IgD-negative memory B cell (primary cell): Measurements from ENCODE around the gene PLXNA3. TPM values are rescaled to one million over a fixed set of nuclear protein-coding genes. Genes with fewer than 3 reads are reported as not detected.

ENCODE experiments used
- H3K27ac Mint-ChIP-seq, 3 donors: one replicate each; pipeline ENCODE4 v1.8.0; 2020 to 2022; ENCODE audit warnings: mild to moderate bottlenecking in 3 of 3, mixed read lengths in 3 of 3, moderate library complexity in 1 of 3
- H3K27me3 Mint-ChIP-seq: one replicate; pipeline ENCODE4 v1.8.0; 2021; ENCODE audit warnings: mixed read lengths
- H3K36me3 Mint-ChIP-seq: one replicate; pipeline ENCODE4 v1.8.0; 2020; ENCODE audit warnings: mild to moderate bottlenecking, mixed read lengths
- H3K4me1 Mint-ChIP-seq, 3 donors: one replicate each; pipeline ENCODE4 v1.8.0; 2020 to 2022; ENCODE audit warnings: mixed read lengths in 3 of 3, mild to moderate bottlenecking in 1 of 3
- H3K4me3 Mint-ChIP-seq, 4 donors: one replicate each; pipeline ENCODE4 v1.8.0; 2020 to 2022; ENCODE audit warnings: mild to moderate bottlenecking in 4 of 4, mixed read lengths in 4 of 4, moderate library complexity in 3 of 4
- H3K9me3 Mint-ChIP-seq, 3 donors: one replicate each; pipeline ENCODE4 v1.8.0; 2020 to 2021; ENCODE audit warnings: mixed read lengths in 3 of 3, mild to moderate bottlenecking in 1 of 3
- polyA plus RNA-seq: library from polyadenylated mRNA; unstranded; fragments of 300-500 nt; fragmentation: Illumina TruSeq; gene quantifications from one replicate; pipeline ENCODE4 v1.2.3, GENCODE V29; 2021

The PLXNA3 gene
- 2.7 TPM for polyA plus RNA-seq

- no peaks in the 10 kb centered on the region for H3K9me3 Mint-ChIP-seq
- peaks cover under 1% of the 10 kb centered on the region for H3K27me3 Mint-ChIP-seq
- H3K27ac Mint-ChIP-seq: peak within 1 kb of the TSS in 2 of 3 donors; percentile 77 to 95
- H3K4me3 Mint-ChIP-seq: peak within 1 kb of the TSS; percentile 91 to 97 (median 94)
- H3K4me1 Mint-ChIP-seq: peaks cover 0 to 8% (median 6%) of the 10 kb centered on the region in 3 donors
- H3K36me3 Mint-ChIP-seq: peaks cover 3% of the 10 kb centered on the region
Measured at GRCh38 chrX:154458116-154458953, at the start of gene PLXNA3. Gene PLXNA3, plus strand, starts transcription at chrX:154458281. Its CDS starts 1,903 bp downstream, at chrX:154460184.

GRCh38 chrX:154408659-154409221, 49.3 kb upstream of the PLXNA3 start:
- H3K4me1 Mint-ChIP-seq: peaks cover 8 to 10% (median 9%) of the 10 kb centered on the region in 3 donors
- H3K4me3 Mint-ChIP-seq: peak overlapping the region; percentile 75 to 85 (median 80)
- peaks cover 2% of the 10 kb centered on the region for H3K36me3 Mint-ChIP-seq
- no peaks in the 10 kb centered on the region for H3K27me3 Mint-ChIP-seq
- H3K27ac Mint-ChIP-seq: peak overlapping the region in 2 of 3 donors; percentile 53 to 86
- no peaks in the 10 kb centered on the region for H3K9me3 Mint-ChIP-seq

- Mint-ChIP-seq H3K27ac (peak within 1 kb of the TSS in 2 of 3 donors; percentile 53 to 86), H3K27me3 (no peaks in the 10 kb centered on the region), H3K4me1 (peaks cover 8 to 10% (median 9%) of the 10 kb centered on the region in 3 donors), H3K4me3 (peak within 1 kb of the TSS; percentile 75 to 85 (median 80)), H3K36me3 (peaks cover 2% of the 10 kb centered on the region), H3K9me3 (no peaks in the 10 kb centered on the region)
Measured at GRCh38 chrX:154409222-154409871, 48.7 kb upstream of the PLXNA3 start, which contains the start of gene DNASE1L1. Gene DNASE1L1, minus strand, starts transcription at chrX:154409254. Its CDS starts 3,686 bp downstream, at chrX:154405568.

- Mint-ChIP-seq H3K27me3 (no peaks in the 10 kb centered on the region), H3K9me3 (no peaks in the 10 kb centered on the region), H3K36me3 (peaks cover 2% of the 10 kb centered on the region)
Measured at GRCh38 chrX:154411981-154412340, 46.1 kb upstream of the PLXNA3 start.

GRCh38 chrX:154412468-154412867, 45.6 kb upstream of the PLXNA3 start:
- H3K27me3 Mint-ChIP-seq: no peaks in the 10 kb centered on the region
- peak overlapping the region; percentile 84 to 92 (median 88) for H3K4me3 Mint-ChIP-seq
- H3K9me3 Mint-ChIP-seq: no peaks in the 10 kb centered on the region
- peaks cover 8 to 12% (median 9%) of the 10 kb centered on the region in 3 donors for H3K4me1 Mint-ChIP-seq
- peaks cover 2% of the 10 kb centered on the region for H3K36me3 Mint-ChIP-seq
- H3K27ac Mint-ChIP-seq: peak overlapping the region; percentile 5 to 93 (median 83)

More at GRCh38 chrX:154411981-154412340, 46.1 kb upstream of the PLXNA3 start:
- peak overlapping the region; percentile 46 to 93 (median 83) for H3K27ac Mint-ChIP-seq
- peak overlapping the region; percentile 84 to 92 (median 88) for H3K4me3 Mint-ChIP-seq
- H3K4me1 Mint-ChIP-seq: peaks cover 8 to 12% (median 9%) of the 10 kb centered on the region in 3 donors

GRCh38 chrX:154413142-154413541, 44.9 kb upstream of the PLXNA3 start:
- Mint-ChIP-seq H3K4me1 (peaks cover 8 to 12% (median 9%) of the 10 kb centered on the region in 3 donors), H3K27me3 (no peaks in the 10 kb centered on the region), H3K9me3 (no peaks in the 10 kb centered on the region), H3K36me3 (peaks cover 2% of the 10 kb centered on the region), H3K4me3 (peak overlapping the region in 1 of 4 donors; percentile 84), H3K27ac (peak overlapping the region in 1 of 3 donors; percentile 93)

GRCh38 chrX:154417157-154417556, 40.9 kb upstream of the PLXNA3 start:
- Mint-ChIP-seq H3K27me3 (no peaks in the 10 kb centered on the region), H3K4me1 (peaks cover 4 to 6% (median 6%) of the 10 kb centered on the region in 3 donors), H3K27ac (no peak overlapping the region), H3K36me3 (peaks cover 2% of the 10 kb centered on the region), H3K4me3 (no peak overlapping the region), H3K9me3 (no peaks in the 10 kb centered on the region)

GRCh38 chrX:154419189-154419588, 38.9 kb upstream of the PLXNA3 start:
- Mint-ChIP-seq H3K4me3 (no peak overlapping the region), H3K27me3 (no peaks in the 10 kb centered on the region), H3K4me1 (peaks cover 0 to 3% (median 2%) of the 10 kb centered on the region in 3 donors), H3K27ac (peak overlapping the region in 2 of 3 donors; percentile 63 to 80), H3K9me3 (no peaks in the 10 kb centered on the region), H3K36me3 (no peaks in the 10 kb centered on the region)

GRCh38 chrX:154419688-154420401, 38.2 kb upstream of the PLXNA3 start:
- no peaks in the 10 kb centered on the region for H3K9me3 Mint-ChIP-seq
- no peaks in the 10 kb centered on the region for H3K27me3 Mint-ChIP-seq
- H3K27ac Mint-ChIP-seq: no peak overlapping the region
- no peaks in the 10 kb centered on the region for H3K36me3 Mint-ChIP-seq
- H3K4me3 Mint-ChIP-seq: no peak overlapping the region
- peaks cover 0 to 3% (median 2%) of the 10 kb centered on the region in 3 donors for H3K4me1 Mint-ChIP-seq

- Mint-ChIP-seq H3K4me1 (peaks cover 0 to 3% (median 2%) of the 10 kb centered on the region in 3 donors), H3K27ac (no peak overlapping the region), H3K27me3 (no peaks in the 10 kb centered on the region), H3K4me3 (no peak overlapping the region), H3K36me3 (no peaks in the 10 kb centered on the region), H3K9me3 (no peaks in the 10 kb centered on the region)
Measured at GRCh38 chrX:154420402-154420756, 37.7 kb upstream of the PLXNA3 start.

- Mint-ChIP-seq H3K27ac (no peak overlapping the region), H3K36me3 (no peaks in the 10 kb centered on the region), H3K4me3 (peak overlapping the region in 3 of 4 donors; percentile 21 to 33 (median 23)), H3K9me3 (peaks cover 0 to 2% (median 0%) of the 10 kb centered on the region in 3 donors), H3K27me3 (no peaks in the 10 kb centered on the region), H3K4me1 (peaks cover 7 to 16% (median 14%) of the 10 kb centered on the region in 3 donors)
Measured at GRCh38 chrX:154426916-154427770, 30.9 kb upstream of the PLXNA3 start.

- Mint-ChIP-seq H3K27me3 (no peaks in the 10 kb centered on the region), H3K9me3 (peaks cover 0 to 2% (median 0%) of the 10 kb centered on the region in 3 donors), H3K4me3 (peak within 1 kb of the TSS; percentile 84 to 94 (median 90))
Measured at GRCh38 chrX:154428176-154429171, 29.6 kb upstream of the PLXNA3 start, which contains the start of gene ATP6AP1. Gene ATP6AP1, plus strand, starts transcription at chrX:154428677. Its CDS starts 16 bp downstream, at chrX:154428693.

More at GRCh38 chrX:154428176-154429171, 29.6 kb upstream of the PLXNA3 start, which contains the start of gene ATP6AP1:
- H3K27ac Mint-ChIP-seq: peak within 1 kb of the TSS; percentile 50 to 93 (median 91)
- H3K36me3 Mint-ChIP-seq: peaks cover 2% of the 10 kb centered on the region
- peaks cover 7 to 16% (median 14%) of the 10 kb centered on the region in 3 donors for H3K4me1 Mint-ChIP-seq
